ENCODE measurements around the gene ATP8B1.

The ATP8B1 gene

GRCh38 chr18:57802213-57803102, 657 bp downstream of the ATP8B1 start:
- TF ChIP-seq, protein P1, sequence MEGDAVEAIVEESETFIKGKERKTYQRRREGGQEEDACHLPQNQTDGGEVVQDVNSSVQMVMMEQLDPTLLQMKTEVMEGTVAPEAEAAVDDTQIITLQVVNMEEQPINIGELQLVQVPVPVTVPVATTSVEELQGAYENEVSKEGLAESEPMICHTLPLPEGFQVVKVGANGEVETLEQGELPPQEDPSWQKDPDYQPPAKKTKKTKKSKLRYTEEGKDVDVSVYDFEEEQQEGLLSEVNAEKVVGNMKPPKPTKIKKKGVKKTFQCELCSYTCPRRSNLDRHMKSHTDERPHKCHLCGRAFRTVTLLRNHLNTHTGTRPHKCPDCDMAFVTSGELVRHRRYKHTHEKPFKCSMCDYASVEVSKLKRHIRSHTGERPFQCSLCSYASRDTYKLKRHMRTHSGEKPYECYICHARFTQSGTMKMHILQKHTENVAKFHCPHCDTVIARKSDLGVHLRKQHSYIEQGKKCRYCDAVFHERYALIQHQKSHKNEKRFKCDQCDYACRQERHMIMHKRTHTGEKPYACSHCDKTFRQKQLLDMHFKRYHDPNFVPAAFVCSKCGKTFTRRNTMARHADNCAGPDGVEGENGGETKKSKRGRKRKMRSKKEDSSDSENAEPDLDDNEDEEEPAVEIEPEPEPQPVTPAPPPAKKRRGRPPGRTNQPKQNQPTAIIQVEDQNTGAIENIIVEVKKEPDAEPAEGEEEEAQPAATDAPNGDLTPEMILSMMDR (IDR thresholded peaks at IDR 0.05; ENCODE audit: insufficient read depth, low read length, poor library complexity, severe bottlenecking) = no peak
- TF ChIP-seq EZH2phosphoT487 (conservative IDR thresholded peaks at IDR 0.05; ENCODE audit: low read length) = no peak

DNA sequence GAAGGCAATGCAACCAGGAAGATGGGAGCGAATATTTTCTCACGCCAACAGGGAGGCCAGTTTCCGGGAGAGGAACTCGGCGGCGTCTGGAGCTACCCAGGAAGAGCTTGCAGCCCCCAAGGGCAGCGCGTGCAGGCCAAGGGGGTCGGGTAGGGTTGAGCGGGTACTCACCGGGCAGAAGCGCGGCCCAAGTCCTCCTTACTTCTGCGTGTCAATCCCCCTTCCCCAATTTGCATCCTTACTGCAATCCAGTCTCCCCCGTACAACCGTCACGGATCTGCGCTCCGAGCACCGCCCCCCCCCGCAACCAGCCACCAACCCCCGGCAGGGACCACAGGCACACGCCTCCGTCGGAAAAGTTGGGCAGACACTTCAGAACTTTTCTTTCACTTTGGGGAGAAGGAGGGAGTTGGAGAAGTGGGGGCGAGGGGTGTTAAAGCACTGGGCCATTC, 1.3 kb downstream of the ATP8B1 start:
- Histone ChIP-seq H3K36me3 (ENCODE audit: low read length) (no peaks in the 10 kb centered on the region), H3F3A (ENCODE audit: insufficient read depth) (no peaks in the 10 kb centered on the region), H3K4me2 (ENCODE audit: low read depth, low read length, poor library complexity, severe bottlenecking) (no peak overlapping the region), H2AFZ (ENCODE audit: low read depth, low read length, severe bottlenecking) (no peak overlapping the region), H4K20me1 (ENCODE audit: low read depth, low read length) (no peaks in the 10 kb centered on the region), H3K9ac (ENCODE audit: low read length) (no peak overlapping the region), H3K79me2 (ENCODE audit: insufficient read depth, low read length) (no peaks in the 10 kb centered on the region), H3K27me3 (ENCODE audit: low read length) (no peaks in the 10 kb centered on the region), H3K9me3 (ENCODE audit: insufficient read depth, low read length) (no peaks in the 10 kb centered on the region), H3K4me3 (ENCODE audit: insufficient read depth, low read length, poor library complexity, severe bottlenecking) (no peak overlapping the region), H3K27ac (ENCODE audit: low read depth, low read length) (no peak overlapping the region), H3K9me2 (replicated peaks; ENCODE audit: insufficient read depth, low read length) (no peaks in the 10 kb centered on the region)
- TF ChIP-seq, protein P1 (IDR thresholded peaks at IDR 0.05; ENCODE audit: insufficient read depth, low read length, poor library complexity, severe bottlenecking) = no peak
- TF ChIP-seq EZH2phosphoT487 (conservative IDR thresholded peaks at IDR 0.05; ENCODE audit: low read length) = no peak

More at GRCh38 chr18:57802213-57803102, 657 bp downstream of the ATP8B1 start:
- H3K4me2 ChIP-seq (ENCODE audit: low read depth, low read length, poor library complexity, severe bottlenecking) = no peak overlapping the region
- H3K27ac ChIP-seq (ENCODE audit: low read depth, low read length) = no peak overlapping the region
- H3K9me2 ChIP-seq (replicated peaks; ENCODE audit: insufficient read depth, low read length) = no peaks in the 10 kb centered on the region
- H3F3A ChIP-seq (ENCODE audit: insufficient read depth) = no peaks in the 10 kb centered on the region
- no peak overlapping the region for H2AFZ ChIP-seq (ENCODE audit: low read depth, low read length, severe bottlenecking)
- H3K9me3 ChIP-seq (ENCODE audit: insufficient read depth, low read length) = no peaks in the 10 kb centered on the region
- no peaks in the 10 kb centered on the region for H3K27me3 ChIP-seq (ENCODE audit: low read length)
- H3K4me3 ChIP-seq (ENCODE audit: insufficient read depth, low read length, poor library complexity, severe bottlenecking) = no peak overlapping the region
- no peaks in the 10 kb centered on the region for H4K20me1 ChIP-seq (ENCODE audit: low read depth, low read length)
- H3K9ac ChIP-seq (ENCODE audit: low read length) = no peak overlapping the region
- no peaks in the 10 kb centered on the region for H3K36me3 ChIP-seq (ENCODE audit: low read length)
- H3K79me2 ChIP-seq (ENCODE audit: insufficient read depth, low read length) = no peaks in the 10 kb centered on the region

DNA sequence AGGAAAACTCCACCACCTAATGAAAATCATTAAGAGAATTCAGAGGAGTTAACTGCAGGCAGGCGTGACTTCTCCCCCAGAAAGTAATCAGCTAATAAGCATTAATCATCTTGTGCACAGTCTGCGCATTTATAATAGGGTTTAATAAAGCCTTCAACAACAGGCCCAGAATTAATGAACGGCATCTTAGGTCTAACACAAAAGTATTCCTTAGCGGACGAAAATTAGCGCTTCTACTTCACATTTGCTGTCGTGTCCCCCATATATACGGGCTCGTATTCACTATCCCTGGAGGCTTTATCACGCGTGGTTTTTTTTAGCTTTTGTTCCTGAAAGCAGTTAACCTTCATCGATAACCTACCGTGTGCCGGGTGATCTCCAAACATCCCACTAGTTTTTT, 1.8 kb downstream of the ATP8B1 start:
- Histone ChIP-seq H3K4me2 (ENCODE audit: low read depth, low read length, poor library complexity, severe bottlenecking) (no peak overlapping the region), H4K20me1 (ENCODE audit: low read depth, low read length) (no peaks in the 10 kb centered on the region), H3K9ac (ENCODE audit: low read length) (no peak overlapping the region), H3K36me3 (ENCODE audit: low read length) (no peaks in the 10 kb centered on the region), H3F3A (ENCODE audit: insufficient read depth) (no peaks in the 10 kb centered on the region), H3K4me3 (ENCODE audit: insufficient read depth, low read length, poor library complexity, severe bottlenecking) (no peak overlapping the region), H3K27me3 (ENCODE audit: low read length) (no peaks in the 10 kb centered on the region), H3K79me2 (ENCODE audit: insufficient read depth, low read length) (no peaks in the 10 kb centered on the region), H3K9me3 (ENCODE audit: insufficient read depth, low read length) (no peaks in the 10 kb centered on the region), H2AFZ (ENCODE audit: low read depth, low read length, severe bottlenecking) (no peak overlapping the region), H3K9me2 (replicated peaks; ENCODE audit: insufficient read depth, low read length) (no peaks in the 10 kb centered on the region), H3K27ac (ENCODE audit: low read depth, low read length) (no peak overlapping the region)
- TF ChIP-seq EZH2phosphoT487 (conservative IDR thresholded peaks at IDR 0.05; ENCODE audit: low read length) = no peak
- TF ChIP-seq, protein P1 (IDR thresholded peaks at IDR 0.05; ENCODE audit: insufficient read depth, low read length, poor library complexity, severe bottlenecking) = no peak

Measured in SU-DHL-6 (cell line).